Raji (cell line): Measurements from ENCODE around the gene KRT16.

ENCODE experiments used
- POLR2A ChIP-seq: IDR thresholded peaks from 2 replicates; pipeline ENCODE4 v1.6.1; 2011; ENCODE audit warnings: low read depth, low read length, control low read depth; ENCODE audit not compliant: insufficient read depth

KRT16 gene

GRCh38 chr17:41651625-41652460 lies 39.3 kb upstream of the KRT16 start:
- TF ChIP-seq POLR2A, result no peak

- TF ChIP-seq POLR2A, result no peak
Observed at GRCh38 chr17:41650794-41651624, 38.4 kb upstream of the KRT16 start.

DNA sequence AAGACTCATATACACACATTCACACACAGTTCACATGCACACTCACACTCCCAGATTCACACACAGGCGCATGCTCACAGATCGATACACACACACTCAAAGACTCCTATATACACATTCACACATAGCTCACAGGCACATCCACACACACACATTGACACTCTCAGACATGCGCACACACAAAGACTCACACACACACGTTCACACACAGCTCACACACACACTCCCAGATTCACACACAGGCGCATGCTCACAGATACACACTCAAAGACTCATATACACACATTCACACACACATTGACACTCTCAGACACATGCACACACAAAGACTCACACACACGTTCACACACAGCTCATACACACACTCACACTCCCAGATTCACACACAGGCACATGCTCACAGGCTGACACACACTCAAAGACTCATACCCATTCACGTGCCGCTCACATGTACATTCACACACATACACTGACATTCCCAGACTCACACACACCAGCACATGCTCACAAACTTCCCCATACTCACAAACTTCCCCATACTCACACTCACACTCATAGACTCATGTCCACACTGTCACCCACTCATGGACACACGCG lies 37.5 kb upstream of the KRT16 start:
- TF ChIP-seq POLR2A, result no peak

DNA sequence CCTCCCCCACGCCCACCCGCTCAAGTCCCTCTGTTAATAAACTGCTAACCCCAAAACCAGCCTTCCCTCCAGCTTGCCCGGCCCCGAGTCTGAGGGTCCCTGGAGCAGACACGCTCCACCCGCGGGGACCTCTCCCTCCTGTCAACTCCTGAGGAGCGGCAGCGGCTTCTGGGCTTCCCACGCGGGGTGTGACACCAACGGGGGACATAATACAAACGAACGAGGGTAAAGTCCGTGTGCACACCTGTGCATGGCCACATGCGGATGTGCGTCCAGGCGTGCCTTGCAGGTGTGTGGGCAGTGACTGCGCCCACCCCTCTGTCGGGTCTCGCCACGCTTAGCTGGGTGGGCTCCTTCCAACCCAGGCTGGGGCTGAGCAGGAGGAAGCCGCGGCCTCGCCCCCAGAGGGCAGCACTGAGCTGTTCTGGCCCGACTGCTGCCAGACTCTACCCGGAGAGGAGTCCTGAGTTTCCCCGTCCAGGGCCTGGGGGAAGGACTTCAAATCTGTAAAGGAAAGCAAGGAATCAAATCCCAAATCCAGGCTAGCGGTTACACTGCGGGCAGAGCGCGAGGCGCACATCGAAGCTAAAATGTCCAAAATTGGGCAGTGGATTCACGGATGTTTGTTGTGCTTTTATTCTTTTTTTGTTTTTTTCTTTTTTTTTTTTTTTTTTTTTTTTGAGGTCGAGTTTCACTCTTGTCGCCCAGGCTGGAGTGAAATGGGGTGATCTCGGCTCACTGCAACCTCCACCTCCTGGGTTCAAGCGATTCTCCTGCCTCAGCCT lies 36.0 kb upstream of the KRT16 start:
- TF ChIP-seq POLR2A, result 0 out of 2 replicates have a peak, but pooled peaks have one; percentile 22

DNA sequence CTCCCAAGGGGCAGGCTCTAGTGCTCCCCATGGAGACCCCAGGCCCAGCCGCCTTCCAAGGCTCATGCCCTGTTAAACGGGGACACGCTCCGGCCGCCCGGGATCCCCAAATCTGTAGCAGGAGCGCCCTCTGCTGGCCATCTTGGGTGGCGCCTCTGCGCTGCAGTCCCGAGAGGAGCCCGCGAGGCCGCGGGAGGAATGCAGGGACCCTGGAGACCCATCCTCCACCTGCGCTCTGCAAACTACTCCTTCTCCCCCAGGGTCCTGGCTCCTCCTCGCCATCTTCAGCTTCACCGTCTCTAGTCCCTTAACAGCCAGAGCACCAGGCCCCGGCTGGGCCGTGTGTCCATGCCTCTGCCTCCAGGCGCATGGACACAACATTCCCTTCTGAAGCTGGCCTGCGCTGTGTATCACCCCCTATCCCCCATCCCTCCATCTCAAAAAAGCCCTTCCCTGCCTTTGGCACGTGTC lies 35.4 kb upstream of the KRT16 start:
- TF ChIP-seq POLR2A, result no peak

DNA sequence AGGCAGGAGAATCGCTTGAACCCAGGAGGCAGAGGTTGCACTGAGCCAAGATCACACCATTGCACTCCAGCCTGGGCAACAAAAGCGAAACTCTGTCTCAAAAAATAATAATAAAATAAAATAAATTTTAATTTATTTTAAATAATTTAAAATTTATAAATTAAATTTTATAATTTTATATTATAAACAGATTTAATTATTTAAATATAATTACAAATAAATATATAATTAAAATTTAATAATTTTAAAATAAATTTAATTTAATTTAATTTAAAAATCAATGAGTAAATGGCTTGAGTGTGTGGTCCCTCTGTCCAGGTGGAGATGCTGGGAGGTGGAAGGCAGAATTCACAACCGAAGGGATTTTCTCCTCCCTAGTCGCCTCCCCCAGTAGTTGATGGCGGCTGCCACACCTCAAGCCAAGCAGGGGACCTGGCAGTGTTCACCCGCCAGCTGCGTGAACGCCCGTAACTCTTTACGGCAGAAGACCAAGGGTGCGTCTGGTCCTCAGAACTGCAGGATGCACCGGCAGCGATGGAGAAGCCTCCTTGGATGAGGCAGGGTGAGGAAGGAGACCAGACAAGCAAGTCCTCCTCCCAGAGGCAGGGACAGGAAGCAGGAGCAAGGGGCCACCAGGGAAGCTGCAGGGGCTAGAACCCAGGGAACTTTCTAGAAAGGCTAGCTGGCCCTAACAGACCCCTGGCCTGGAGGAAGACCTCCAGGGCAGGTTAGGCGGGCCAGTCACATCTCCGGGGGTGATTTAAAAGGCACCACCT lies 34.7 kb upstream of the KRT16 start:
- TF ChIP-seq POLR2A, result no peak

DNA sequence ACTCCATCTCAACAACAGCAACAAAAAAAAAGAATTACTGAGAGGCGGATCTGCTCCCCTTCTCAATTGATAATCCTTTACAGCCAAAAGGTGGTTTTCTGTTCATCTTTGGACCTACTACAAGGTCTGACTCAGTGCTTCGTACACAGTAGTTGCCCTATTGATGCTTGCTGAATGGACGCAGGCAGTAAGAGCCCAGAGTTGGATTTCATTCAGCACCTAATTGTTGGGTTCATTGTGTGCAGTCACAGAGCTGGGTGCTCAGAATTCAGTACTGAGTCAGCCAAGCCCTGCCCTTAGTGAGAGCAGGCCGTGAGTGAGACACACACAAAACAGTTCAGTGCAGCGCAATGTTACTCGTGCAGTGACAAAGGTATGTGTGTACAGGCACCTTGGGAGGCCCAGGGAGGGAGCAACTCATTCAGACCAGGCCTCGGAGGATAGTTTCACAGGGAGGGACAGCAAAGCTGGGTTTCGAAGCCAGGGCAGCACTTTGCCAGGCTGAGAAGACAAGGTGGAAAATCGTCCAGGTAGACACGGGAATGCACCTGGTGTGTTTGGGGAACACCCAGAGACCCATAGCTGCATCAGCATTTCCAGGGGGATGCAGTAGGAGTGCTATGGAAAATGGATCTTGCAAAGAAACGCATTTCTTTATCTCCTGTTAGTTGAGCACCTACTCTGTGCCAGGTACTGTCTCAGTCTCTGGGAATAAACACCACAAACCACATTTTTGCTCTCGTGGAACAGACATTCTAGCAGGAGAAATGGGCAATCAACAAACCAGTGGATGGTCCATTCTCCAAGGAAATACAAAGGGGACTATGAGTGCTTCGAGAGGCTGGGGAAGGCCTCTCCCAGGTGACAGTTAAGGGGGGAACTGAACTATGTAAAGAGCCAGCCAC lies 29.9 kb upstream of the KRT16 start:
- no peak for TF ChIP-seq POLR2A

DNA sequence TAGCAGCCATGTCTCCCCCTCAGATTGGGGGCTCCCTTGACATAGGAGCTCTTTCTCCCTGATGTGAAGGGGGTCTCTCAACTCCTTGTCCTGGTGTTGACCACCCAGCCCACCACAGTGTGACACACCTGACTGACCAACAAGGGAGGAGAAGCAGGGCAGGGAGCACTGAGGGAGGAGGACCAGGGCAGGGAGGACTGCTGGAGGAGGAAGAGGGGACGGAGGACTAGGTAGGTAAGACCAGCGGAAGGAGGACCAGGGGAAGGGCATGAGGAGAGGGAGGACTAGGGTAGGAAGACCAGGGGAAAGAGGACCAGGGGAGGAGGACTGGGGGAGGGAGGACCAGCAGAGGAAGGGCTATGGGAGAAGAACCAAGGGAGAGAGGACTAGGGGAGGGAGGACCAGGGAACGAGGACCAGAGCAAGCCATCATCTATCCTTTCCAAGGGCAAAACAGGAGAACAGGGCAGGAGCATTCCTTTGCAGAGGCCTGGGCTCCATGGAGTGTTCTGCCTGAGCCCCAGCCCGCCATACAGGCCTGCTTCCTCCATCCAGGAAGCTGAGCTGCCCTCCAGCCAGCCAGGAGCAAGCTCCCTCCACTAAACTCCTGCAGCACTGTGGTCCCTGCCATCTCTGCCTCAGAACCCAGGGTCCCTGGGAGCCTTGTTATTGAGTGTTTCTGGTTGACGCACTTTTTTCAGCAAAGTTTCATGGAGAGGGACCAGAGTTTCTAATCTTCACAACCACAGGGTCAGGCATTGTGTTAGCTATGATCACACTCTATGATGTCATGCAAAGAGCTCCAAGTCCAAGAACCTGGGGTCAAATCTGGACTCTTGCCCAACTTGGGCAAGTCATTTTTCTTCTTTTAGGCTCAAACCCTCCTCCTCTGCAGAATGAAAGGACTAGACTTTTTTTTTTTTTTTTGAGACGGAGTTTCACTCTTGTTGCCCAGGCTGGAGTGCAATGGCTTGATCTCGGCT lies 27.2 kb upstream of the KRT16 start:
- TF ChIP-seq POLR2A, result no peak

DNA sequence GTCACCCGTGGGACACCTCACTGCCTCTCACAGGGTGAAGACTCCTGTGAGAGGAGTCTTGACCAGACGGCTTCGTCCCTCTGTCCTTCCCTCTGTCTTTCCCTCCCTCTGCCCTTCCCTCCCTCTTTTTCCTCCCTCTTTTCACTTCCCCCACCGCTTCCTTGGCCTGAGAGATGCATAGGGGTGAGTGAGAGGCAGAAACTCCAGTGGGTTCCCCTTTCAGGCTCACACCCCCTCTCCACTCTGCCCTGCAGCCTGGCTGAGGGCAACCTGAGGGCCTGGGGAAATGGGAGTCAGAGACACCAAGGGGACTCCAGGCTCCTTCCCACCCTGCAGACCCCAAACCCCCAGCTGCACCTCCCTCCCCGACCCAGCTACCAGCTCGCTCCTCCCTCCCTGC lies 26.4 kb upstream of the KRT16 start:
- no peak for TF ChIP-seq POLR2A

- TF ChIP-seq POLR2A, result no peak
Observed at GRCh38 chr17:41638194-41638593, 25.6 kb upstream of the KRT16 start.

GRCh38 chr17:41636652-41637051 lies 24.1 kb upstream of the KRT16 start:
- TF ChIP-seq POLR2A, result no peak
